WTC11 (cell line): ENCODE data around the gene ROS1.

Experiments
- CREB1 ChIP-seq: sonication (generic); formaldehyde crosslinking; IDR thresholded peaks from 2 replicates; pipeline ENCODE4 v1.8.0; 2023; ENCODE audit warnings: mild to moderate bottlenecking, missing genetic modification reagents
- NFE2L1 ChIP-seq: sonication (generic); formaldehyde crosslinking; IDR thresholded peaks from 2 replicates; pipeline ENCODE4 v1.8.1; 2023; ENCODE audit warnings: missing genetic modification reagents
- NFYB ChIP-seq: sonication (generic); formaldehyde crosslinking; conservative IDR thresholded peaks from 2 replicates; pipeline ENCODE4 v1.8.0; 2022; ENCODE audit warnings: low read depth, missing genetic modification reagents
- NR2C2 ChIP-seq: sonication (generic); formaldehyde crosslinking; IDR thresholded peaks from 2 replicates; pipeline ENCODE4 v1.8.0; 2022; ENCODE audit warnings: mild to moderate bottlenecking, missing genetic modification reagents
- TEAD1 ChIP-seq: sonication (generic); formaldehyde crosslinking; IDR thresholded peaks from 2 replicates; pipeline ENCODE4 v1.8.0; 2022; ENCODE audit warnings: mild to moderate bottlenecking, missing genetic modification reagents
- TEAD4 ChIP-seq: sonication (generic); formaldehyde crosslinking; IDR thresholded peaks from 2 replicates; pipeline ENCODE4 v1.8.0; 2022; ENCODE audit warnings: mild to moderate bottlenecking, missing genetic modification reagents
- TP53 ChIP-seq: sonication (generic); formaldehyde crosslinking; IDR thresholded peaks from 2 replicates; pipeline ENCODE4 v1.8.1; 2023; ENCODE audit warnings: mild to moderate bottlenecking, missing genetic modification reagents
- ZNF423 ChIP-seq: fragments of 250-450 bp; sonication (Bioruptor Pico); IDR thresholded peaks from 2 replicates; pipeline ENCODE4 v2.1.2; 2022; ENCODE audit warnings: mild to moderate bottlenecking, moderate library complexity
- TF ChIP-seq, protein P1 (sequence below): fragments of 200-600 bp; IDR thresholded peaks from 2 replicates; pipeline ENCODE4 v1.8.0; 2022; ENCODE audit warnings: antibody characterized with exemption
- TF ChIP-seq, protein P2 (sequence below): sonication (generic); formaldehyde crosslinking; IDR thresholded peaks from 2 replicates; pipeline ENCODE4 v1.8.1; 2022; ENCODE audit warnings: mild to moderate bottlenecking, missing genetic modification reagents, moderate library complexity, borderline replicate concordance
- TF ChIP-seq, protein P3 (sequence below): sonication (generic); formaldehyde crosslinking; IDR thresholded peaks from 2 replicates; pipeline ENCODE4 v1.8.0; 2022; ENCODE audit warnings: mild to moderate bottlenecking, missing genetic modification reagents

DNA sequence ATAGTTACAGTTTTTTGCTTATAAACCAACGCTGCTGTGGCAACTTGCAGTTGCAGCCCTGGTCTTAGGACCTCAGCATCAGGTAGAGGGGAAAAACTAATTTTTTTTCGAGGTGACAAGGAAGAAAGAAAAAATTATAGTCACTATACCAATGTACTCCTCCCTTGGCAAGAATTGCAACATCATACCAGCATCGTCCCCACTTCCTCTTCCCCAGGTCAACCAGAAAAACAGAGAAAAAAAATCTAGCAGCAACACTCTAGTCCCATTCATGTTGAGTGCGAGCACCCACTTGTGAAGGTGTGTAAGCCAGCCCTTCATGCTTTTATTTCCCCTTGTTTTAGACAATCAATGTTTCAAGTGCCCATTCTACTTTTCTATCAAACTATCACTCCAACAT, 43.6 kb upstream of the ROS1 start:
- TF ChIP-seq, protein P1, sequence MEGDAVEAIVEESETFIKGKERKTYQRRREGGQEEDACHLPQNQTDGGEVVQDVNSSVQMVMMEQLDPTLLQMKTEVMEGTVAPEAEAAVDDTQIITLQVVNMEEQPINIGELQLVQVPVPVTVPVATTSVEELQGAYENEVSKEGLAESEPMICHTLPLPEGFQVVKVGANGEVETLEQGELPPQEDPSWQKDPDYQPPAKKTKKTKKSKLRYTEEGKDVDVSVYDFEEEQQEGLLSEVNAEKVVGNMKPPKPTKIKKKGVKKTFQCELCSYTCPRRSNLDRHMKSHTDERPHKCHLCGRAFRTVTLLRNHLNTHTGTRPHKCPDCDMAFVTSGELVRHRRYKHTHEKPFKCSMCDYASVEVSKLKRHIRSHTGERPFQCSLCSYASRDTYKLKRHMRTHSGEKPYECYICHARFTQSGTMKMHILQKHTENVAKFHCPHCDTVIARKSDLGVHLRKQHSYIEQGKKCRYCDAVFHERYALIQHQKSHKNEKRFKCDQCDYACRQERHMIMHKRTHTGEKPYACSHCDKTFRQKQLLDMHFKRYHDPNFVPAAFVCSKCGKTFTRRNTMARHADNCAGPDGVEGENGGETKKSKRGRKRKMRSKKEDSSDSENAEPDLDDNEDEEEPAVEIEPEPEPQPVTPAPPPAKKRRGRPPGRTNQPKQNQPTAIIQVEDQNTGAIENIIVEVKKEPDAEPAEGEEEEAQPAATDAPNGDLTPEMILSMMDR = no peak
- TF ChIP-seq CREB1 (no peak), NFYB (CRISPR knock-in tag) (no peak), ZNF423 (CRISPR knock-in tag) (no peak), NR2C2 (CRISPR knock-in tag) (no peak), TEAD4 (no peak), TP53 (CRISPR knock-in tag) (no peak), NFE2L1 (CRISPR knock-in tag) (no peak), TEAD1 (CRISPR knock-in tag) (no peak)
- TF ChIP-seq, protein P2, sequence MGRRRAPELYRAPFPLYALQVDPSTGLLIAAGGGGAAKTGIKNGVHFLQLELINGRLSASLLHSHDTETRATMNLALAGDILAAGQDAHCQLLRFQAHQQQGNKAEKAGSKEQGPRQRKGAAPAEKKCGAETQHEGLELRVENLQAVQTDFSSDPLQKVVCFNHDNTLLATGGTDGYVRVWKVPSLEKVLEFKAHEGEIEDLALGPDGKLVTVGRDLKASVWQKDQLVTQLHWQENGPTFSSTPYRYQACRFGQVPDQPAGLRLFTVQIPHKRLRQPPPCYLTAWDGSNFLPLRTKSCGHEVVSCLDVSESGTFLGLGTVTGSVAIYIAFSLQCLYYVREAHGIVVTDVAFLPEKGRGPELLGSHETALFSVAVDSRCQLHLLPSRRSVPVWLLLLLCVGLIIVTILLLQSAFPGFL = no peak
- TF ChIP-seq, protein P3, sequence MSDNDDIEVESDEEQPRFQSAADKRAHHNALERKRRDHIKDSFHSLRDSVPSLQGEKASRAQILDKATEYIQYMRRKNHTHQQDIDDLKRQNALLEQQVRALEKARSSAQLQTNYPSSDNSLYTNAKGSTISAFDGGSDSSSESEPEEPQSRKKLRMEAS = no peak
